ENCODE results near the gene GRAMD2A. TPM values are rescaled to one million over a fixed set of nuclear protein-coding genes. Genes with fewer than 3 reads are reported as not detected.

GRAMD2A gene
- 0.07 to 0.27 TPM (median 0.16 TPM) in 5 replicates for total RNA-seq (2022; extraction: Qiagen RNA extraction)

DNA sequence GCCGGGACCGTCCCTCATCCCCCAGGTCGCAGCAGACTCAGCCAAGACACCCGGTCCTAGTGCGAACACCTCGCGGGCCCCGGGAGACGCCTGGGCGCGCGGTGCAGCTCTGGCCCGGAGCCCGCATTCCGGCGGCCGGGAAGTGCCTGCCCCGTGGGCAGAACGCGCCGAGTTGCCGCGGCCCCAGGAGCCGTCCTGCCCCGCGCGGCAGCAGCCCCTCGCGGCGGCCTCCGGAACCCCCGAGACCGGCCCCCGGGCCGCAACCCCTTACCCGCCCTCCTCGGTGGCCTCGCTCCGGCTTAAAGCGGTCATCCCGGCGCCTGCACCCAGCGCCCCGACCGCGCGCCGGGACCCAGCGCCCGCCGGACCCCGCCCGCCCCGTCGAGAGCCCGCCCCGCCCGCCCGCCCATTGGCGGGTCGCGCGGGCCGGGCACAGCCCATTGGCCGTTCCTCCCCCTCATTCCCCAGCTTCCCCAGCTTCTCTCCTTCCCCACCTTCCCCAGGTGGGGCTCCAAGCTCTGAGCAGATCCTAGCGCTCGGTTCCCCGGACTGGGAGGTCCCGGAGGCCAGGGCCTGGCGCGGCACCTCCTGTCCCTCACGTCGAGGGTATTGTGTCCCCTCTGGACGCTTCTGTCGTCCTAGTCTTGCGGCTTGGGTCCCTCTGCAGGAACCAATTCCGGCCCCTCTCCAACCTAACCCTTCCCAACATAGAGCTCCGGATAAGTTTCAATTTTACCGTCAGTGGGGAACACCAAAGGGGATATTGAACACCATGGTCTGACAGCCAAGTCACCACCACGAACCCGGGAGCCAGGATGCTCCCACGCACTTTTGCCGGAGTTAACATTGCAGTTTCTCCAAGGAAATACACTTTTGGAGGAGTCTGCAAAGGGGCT lies at the start of gene GRAMD2A:
Gene GRAMD2A, minus strand, starts transcription at position 328 of the 896 bp plus-strand sequence.

DNA sequence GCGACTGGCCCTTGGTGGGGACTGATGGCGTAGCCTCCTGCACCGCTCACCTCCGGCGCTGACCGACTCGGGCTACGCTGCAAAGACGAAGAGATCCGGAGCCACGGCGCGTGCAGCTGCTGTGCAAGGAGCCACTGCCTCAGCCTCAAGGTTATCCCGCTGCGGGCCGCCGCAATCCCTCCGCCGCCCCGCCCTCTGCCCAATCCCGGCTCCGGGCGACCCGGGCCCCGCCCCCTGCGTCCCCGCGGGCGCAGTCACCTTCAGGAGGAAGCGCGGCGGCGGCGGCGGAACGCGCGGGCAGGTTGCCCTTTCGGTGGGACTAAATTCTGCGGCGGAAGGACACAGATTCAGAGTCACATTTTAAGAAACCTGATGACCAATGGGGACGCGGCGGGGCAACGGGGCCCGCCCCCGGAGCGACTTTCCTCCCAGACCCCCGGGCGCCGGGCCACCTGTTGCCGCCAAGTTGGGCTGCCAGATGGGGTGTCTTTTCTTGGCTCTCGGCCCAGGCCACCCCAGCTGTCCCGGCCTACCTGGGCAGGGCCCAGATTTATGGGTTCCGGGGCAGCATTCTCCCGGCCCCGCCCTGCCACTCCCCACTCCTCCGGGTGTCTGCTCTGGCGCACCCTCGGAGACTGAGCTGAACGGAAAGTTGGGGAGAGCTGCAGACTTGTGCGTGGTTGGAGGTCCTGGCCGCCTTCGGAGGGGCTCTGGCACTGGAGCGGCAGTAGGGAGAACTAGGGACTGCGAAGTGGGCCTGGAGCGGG lies 33.7 kb upstream of the GRAMD2A start, which contains the start of gene PKM:
Gene PKM, minus strand, starts transcription at position 125 of the 767 bp plus-strand sequence. CDS start 12,093 bp downstream, outside the sequence.

DNA sequence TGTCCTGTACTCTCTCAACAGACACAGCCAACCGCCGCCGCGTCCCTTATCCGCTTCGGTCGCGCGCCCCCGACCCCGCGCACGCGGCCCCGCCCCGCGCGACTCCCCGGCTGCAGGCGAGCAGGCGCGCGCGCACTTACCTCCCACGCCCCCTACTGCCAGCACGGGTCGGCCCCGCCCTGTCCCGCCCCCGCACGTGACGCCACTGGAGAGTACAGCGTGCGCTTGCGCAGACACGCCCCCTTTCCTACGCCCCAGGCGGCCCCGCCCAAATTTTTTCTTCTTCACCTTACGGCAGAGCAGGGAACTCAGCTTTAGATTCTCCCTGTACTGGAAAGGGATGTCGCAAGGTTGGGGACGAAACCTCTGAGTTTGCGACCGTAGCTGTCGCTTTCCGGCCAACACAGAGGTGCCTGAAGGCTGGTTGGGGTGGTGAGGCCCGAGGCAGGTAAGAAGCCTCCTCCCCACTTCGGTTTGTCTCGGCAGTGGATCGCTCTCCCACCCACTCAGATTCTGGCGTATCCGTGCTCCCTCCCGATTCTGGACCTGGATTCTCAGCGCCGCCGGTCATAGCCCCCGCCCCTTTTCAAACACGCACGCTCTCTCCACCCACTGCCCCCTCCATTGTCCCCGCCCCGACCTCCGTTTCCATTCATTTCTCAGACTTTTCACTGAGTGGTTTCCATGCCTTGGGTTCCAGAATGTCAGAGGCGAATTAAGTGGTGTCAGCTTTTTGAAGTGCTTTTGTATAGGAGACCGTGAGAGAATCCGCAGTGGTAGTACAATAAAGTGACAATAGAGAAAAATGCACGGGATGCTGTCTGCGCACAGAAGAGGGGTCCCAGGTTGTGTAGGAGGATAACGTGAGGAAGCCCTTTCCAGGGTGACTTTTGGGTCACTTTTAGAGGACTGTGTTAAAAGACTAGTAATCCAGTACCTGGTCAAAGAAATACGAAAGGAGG lies 79.3 kb downstream of the GRAMD2A start, which contains the start of the genes MYO9A and SENP8:
Gene MYO9A, minus strand, starts transcription at position 134 of the 962 bp plus-strand sequence. CDS start 71,587 bp downstream, outside the sequence.
Gene SENP8, plus strand, starts transcription at position 387 of the 962 bp plus-strand sequence. CDS start 21,221 bp downstream, outside the sequence.

Other genes with a start within 250 kb of the GRAMD2A start
- 8.8 to 17.4 TPM (median 12.7 TPM) in 5 replicates for gene MYO9A, start 79.6 kb downstream of the GRAMD2A start, total RNA-seq (2022; extraction: Qiagen RNA extraction)
- gene SENP8, start 79.4 kb downstream of the GRAMD2A start, total RNA-seq (2022; extraction: Qiagen RNA extraction), result 1.4 to 2.4 TPM (median 2.1 TPM) in 5 replicates
- 2,602 to 3,306 TPM (median 3,287 TPM) in 5 replicates for gene PKM, start 33.4 kb upstream of the GRAMD2A start, total RNA-seq (2022; extraction: Qiagen RNA extraction)
- 42.5 to 64.4 TPM (median 60.6 TPM) in 5 replicates for gene PARP6, start 74.8 kb upstream of the GRAMD2A start, total RNA-seq (2022; extraction: Qiagen RNA extraction)
- 0.11 to 0.21 TPM (median 0.15 TPM) in 4 of 5 replicates, not detected in the other for gene CELF6, start 122.4 kb upstream of the GRAMD2A start, total RNA-seq (2022; extraction: Qiagen RNA extraction)
- gene HEXA, start 178.2 kb upstream of the GRAMD2A start, total RNA-seq (2022; extraction: Qiagen RNA extraction), result 136 to 149 TPM (median 144 TPM) in 5 replicates
- not detected in 5 replicates for gene TMEM202, start 200.5 kb upstream of the GRAMD2A start, total RNA-seq (2022; extraction: Qiagen RNA extraction)